Ishikawa (cell line): ENCODE data around the gene TSR1.

ENCODE experiments used
- EP300 ChIP-seq: IDR thresholded peaks from 2 replicates; pipeline ENCODE4 v1.6.1; 2012; ENCODE audit warnings: borderline replicate concordance
- RAD21 ChIP-seq: IDR thresholded peaks from 2 replicates; pipeline ENCODE4 v1.6.1; 2012; ENCODE audit warnings: low read depth

- TF ChIP-seq RAD21 (no peak), EP300 (no peak)
Observed at GRCh38 chr17:2373179-2373578, 36.9 kb upstream of the TSR1 start.
